Measurements from ENCODE around the gene PDE8A. TPM values are rescaled to one million over a fixed set of nuclear protein-coding genes. Genes with fewer than 3 reads are reported as not detected.

Gene PDE8A
- total and polyA plus RNA-seq, 2 of the 13 experiments (the other 11 are each of a cell fraction or from before 2014, with no cell fraction given) = 26.3 to 48.5 TPM

DNA sequence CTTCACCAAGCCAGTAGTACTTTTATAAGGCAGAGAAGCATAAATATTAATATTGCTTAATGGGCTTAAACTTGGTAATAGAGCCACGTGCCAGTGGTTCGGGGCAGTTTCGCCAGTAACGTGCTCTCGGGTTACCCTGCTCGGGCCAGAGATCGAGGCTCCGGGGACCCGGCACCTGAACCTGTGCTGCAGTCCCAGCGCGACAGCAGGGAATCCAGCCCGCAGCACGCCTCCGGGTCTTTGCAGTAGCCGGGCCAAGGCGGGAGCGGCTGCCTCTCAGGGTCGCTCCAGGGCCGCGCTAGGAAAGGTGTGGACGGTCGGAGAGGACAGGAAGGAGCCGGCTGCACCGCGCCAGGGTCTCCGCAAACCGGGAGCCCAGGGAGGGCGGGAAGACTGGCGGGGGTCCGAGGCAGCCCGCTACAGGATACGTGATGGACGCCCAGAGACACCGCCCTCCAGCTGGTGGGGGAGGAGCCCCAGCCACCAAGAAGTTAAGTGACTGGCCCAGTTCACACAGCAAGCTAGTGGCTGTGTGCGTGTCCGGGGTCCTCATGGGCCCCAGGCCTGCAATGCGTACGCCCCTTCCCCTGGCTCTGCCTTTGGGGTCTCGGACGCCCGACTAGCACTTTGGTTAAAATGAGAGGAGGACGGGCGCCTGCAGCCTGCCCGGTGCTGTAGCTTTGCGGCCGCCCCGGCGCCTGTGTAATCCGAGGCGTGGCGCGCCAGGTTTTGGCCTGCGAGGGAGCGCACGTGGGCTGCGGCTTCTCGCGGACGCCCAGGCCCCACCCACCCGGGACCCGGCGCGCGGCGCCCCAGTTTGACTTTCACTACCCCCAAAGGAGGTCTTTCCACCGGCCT, 1.2 kb upstream of the PDE8A start (continued):
- no peak for TF ChIP-seq RAD51 (IDR thresholded peaks at IDR 0.05; ENCODE audit: borderline replicate concordance)
- TF ChIP-seq POLR2AphosphoS5 (IDR thresholded peaks at IDR 0.05; ENCODE audit: low read depth, low read length) = peak; percentile 68
- TF ChIP-seq, protein P1, sequence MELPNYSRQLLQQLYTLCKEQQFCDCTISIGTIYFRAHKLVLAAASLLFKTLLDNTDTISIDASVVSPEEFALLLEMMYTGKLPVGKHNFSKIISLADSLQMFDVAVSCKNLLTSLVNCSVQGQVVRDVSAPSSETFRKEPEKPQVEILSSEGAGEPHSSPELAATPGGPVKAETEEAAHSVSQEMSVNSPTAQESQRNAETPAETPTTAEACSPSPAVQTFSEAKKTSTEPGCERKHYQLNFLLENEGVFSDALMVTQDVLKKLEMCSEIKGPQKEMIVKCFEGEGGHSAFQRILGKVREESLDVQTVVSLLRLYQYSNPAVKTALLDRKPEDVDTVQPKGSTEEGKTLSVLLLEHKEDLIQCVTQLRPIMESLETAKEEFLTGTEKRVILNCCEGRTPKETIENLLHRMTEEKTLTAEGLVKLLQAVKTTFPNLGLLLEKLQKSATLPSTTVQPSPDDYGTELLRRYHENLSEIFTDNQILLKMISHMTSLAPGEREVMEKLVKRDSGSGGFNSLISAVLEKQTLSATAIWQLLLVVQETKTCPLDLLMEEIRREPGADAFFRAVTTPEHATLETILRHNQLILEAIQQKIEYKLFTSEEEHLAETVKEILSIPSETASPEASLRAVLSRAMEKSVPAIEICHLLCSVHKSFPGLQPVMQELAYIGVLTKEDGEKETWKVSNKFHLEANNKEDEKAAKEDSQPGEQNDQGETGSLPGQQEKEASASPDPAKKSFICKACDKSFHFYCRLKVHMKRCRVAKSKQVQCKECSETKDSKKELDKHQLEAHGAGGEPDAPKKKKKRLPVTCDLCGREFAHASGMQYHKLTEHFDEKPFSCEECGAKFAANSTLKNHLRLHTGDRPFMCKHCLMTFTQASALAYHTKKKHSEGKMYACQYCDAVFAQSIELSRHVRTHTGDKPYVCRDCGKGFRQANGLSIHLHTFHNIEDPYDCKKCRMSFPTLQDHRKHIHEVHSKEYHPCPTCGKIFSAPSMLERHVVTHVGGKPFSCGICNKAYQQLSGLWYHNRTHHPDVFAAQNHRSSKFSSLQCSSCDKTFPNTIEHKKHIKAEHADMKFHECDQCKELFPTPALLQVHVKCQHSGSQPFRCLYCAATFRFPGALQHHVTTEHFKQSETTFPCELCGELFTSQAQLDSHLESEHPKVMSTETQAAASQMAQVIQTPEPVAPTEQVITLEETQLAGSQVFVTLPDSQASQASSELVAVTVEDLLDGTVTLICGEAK (IDR thresholded peaks at IDR 0.05) = no peak
- TF ChIP-seq, protein P1 (CRISPR knock-in tag; IDR thresholded peaks at IDR 0.05) = peak; percentile 78
- 0 out of 2 replicates have a peak, but pooled peaks have one; percentile 24 for TF ChIP-seq SNAPC2 (CRISPR knock-in tag; IDR thresholded peaks at IDR 0.05)
- TF ChIP-seq ZFP82 (CRISPR knock-in tag; IDR thresholded peaks at IDR 0.05; ENCODE audit: borderline replicate concordance) = no peak; the same call in 1 of the 2 replicates
- no peak for TF ChIP-seq RORA (CRISPR knock-in tag; IDR thresholded peaks at IDR 0.05)
- no peak for TF ChIP-seq MBD4 (IDR thresholded peaks at IDR 0.05; ENCODE audit: borderline replicate concordance, low read length)
- TF ChIP-seq, protein P2, sequence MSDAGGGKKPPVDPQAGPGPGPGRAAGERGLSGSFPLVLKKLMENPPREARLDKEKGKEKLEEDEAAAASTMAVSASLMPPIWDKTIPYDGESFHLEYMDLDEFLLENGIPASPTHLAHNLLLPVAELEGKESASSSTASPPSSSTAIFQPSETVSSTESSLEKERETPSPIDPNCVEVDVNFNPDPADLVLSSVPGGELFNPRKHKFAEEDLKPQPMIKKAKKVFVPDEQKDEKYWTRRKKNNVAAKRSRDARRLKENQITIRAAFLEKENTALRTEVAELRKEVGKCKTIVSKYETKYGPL (CRISPR knock-in tag; IDR thresholded peaks at IDR 0.05) = peak; percentile 22
- TF ChIP-seq, protein P3, sequence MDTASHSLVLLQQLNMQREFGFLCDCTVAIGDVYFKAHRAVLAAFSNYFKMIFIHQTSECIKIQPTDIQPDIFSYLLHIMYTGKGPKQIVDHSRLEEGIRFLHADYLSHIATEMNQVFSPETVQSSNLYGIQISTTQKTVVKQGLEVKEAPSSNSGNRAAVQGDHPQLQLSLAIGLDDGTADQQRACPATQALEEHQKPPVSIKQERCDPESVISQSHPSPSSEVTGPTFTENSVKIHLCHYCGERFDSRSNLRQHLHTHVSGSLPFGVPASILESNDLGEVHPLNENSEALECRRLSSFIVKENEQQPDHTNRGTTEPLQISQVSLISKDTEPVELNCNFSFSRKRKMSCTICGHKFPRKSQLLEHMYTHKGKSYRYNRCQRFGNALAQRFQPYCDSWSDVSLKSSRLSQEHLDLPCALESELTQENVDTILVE (CRISPR knock-in tag; IDR thresholded peaks at IDR 0.05) = no peak
- TF ChIP-seq ZNF761 (CRISPR knock-in tag; conservative IDR thresholded peaks at IDR 0.05) = peak; percentile 67; the same call in 1 of the 2 replicates
- TF ChIP-seq, protein P4, sequence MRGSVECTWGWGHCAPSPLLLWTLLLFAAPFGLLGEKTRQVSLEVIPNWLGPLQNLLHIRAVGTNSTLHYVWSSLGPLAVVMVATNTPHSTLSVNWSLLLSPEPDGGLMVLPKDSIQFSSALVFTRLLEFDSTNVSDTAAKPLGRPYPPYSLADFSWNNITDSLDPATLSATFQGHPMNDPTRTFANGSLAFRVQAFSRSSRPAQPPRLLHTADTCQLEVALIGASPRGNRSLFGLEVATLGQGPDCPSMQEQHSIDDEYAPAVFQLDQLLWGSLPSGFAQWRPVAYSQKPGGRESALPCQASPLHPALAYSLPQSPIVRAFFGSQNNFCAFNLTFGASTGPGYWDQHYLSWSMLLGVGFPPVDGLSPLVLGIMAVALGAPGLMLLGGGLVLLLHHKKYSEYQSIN (CRISPR knock-in tag; IDR thresholded peaks at IDR 0.05; ENCODE audit: borderline replicate concordance) = no peak
- TF ChIP-seq FOXM1 (CRISPR knock-in tag; IDR thresholded peaks at IDR 0.05) = no peak
- TF ChIP-seq, protein P5, sequence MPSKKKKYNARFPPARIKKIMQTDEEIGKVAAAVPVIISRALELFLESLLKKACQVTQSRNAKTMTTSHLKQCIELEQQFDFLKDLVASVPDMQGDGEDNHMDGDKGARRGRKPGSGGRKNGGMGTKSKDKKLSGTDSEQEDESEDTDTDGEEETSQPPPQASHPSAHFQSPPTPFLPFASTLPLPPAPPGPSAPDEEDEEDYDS (CRISPR knock-in tag; IDR thresholded peaks at IDR 0.05) = peak; percentile 64; the same call in 1 of the 2 replicates
- no peak for TF ChIP-seq NCOA1 (CRISPR knock-in tag; IDR thresholded peaks at IDR 0.05)
- TF ChIP-seq ZNF773 (CRISPR knock-in tag; IDR thresholded peaks at IDR 0.05; ENCODE audit: borderline replicate concordance) = 0 out of 2 replicates have a peak, but pooled peaks have one; percentile 14
